ENCODE measurements around the gene MAD1L1.

DNA sequence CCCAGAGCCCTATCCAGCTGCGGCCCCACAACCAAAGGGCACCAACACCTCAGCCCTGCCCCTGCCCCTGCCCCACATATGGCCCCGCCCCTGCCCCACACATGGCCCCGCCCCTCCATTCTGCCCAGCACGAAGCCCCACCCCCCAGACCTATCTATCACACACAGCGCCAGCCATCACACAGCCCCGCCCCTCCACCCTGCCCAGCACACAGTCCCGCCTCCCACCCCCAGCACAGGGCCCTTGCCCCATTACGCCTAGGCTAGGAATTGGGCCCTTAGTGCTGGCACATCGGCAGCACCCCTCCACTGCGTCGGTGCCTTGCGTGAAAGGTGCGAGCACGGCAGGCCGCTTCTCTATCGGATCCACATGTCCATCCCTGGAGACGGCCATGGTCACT lies 126.8 kb downstream of the MAD1L1 start:
- TF ChIP-seq EZH2phosphoT487 (conservative IDR thresholded peaks at IDR 0.05; ENCODE audit: low read length) (no peak), CTCF (IDR thresholded peaks at IDR 0.05; ENCODE audit: insufficient read depth, low read length, poor library complexity, severe bottlenecking) (no peak)
